Activated CD8-positive, alpha-beta T cell treated with anti-CD3 and anti-CD28 coated beads for 36 hours (primary cell): ENCODE results near the gene JAK1. TPM values are rescaled to one million over a fixed set of nuclear protein-coding genes. Genes with fewer than 3 reads are reported as not detected.

Experiments
- ATAC-seq: fragments of 200-7000 bp; cut with Tn5 transposase; one replicate; pipeline ENCODE4 v1.10.0; 2021; ENCODE audit warnings: mild to moderate bottlenecking, moderate library complexity
- CTCF ChIA-PET: fragments of 350-600 bp; sonication (Branson Sonifier 250); formaldehyde crosslinking; loops from one replicate; lab custom pipeline; 2021; ENCODE audit warnings: antibody characterized with exemption; lab: Charles Lee
- POLR2A ChIA-PET: fragments of 350-600 bp; sonication (Branson Sonifier 250); formaldehyde crosslinking; loops from one replicate; lab custom pipeline; 2021; ENCODE audit warnings: antibody characterized with exemption; lab: Charles Lee
- DNase-seq: peaks from one replicate; pipeline ENCODE4 v3.0.0-alpha.2; 2020
- H3K27ac Mint-ChIP-seq: one replicate; pipeline ENCODE4 v1.8.0; 2021; ENCODE audit warnings: mild to moderate bottlenecking, mixed read lengths
- H3K27me3 Mint-ChIP-seq: one replicate; pipeline ENCODE4 v1.8.0; 2021; ENCODE audit warnings: mixed read lengths
- H3K36me3 Mint-ChIP-seq: one replicate; pipeline ENCODE4 v1.8.0; 2021; ENCODE audit warnings: low read depth, mixed read lengths
- H3K4me1 Mint-ChIP-seq: one replicate; pipeline ENCODE4 v1.8.0; 2021; ENCODE audit warnings: low read depth, mixed read lengths
- H3K4me3 Mint-ChIP-seq: one replicate; pipeline ENCODE4 v1.8.0; 2021; ENCODE audit warnings: mild to moderate bottlenecking, moderate library complexity, mixed read lengths
- H3K9me3 Mint-ChIP-seq: one replicate; pipeline ENCODE4 v1.8.0; 2021; ENCODE audit warnings: mixed read lengths
- intact Hi-C: fragments of 100-400 bp; cut with micrococcal nuclease; formaldehyde crosslinking; loops from one replicate; pipeline ENCODE4 v1.10.0; 2022
- total RNA-seq, 2 experiments: library from RNA; stranded (reverse); gene quantifications; one replicate each; pipeline ENCODE4 v1.2.3, GENCODE V29; 2021
- TF ChIP-seq, protein P1 (sequence below): fragments of 200-600 bp; IDR thresholded peaks from one replicate; pipeline ENCODE4 v1.8.0; 2022; ENCODE audit warnings: antibody characterized with exemption, mild to moderate bottlenecking

The JAK1 gene
- total RNA-seq, 2 experiments from 2014 or later = 96.3 to 108 TPM

DNA sequence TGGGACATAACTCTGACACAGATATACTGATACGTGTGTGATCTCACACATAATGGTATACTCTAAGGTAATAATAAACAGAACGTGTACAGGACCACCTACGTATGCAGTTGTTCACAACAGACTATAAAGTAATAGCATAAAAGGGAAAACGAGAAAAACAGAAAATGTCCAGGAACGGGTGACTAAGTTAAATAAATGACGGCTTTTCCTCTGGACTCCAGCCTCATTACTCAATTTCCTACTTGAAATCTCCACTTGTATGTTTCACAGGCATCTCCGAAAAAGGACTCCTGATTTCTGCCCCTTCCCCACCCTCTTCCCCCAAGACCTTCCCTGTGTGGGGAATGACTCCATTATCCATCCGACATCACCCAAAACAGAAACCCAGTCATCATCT lies 95.1 kb downstream of the JAK1 start:
- H3K27me3 Mint-ChIP-seq = no peaks in the 10 kb centered on the region
- ChIA-PET CTCF (no interaction called here), POLR2A (no interaction called here)
- H3K4me1 Mint-ChIP-seq = peaks cover 13% of the 10 kb centered on the region
- H3K27ac Mint-ChIP-seq = no peak overlapping the region
- intact Hi-C loops = no loop called here
- TF ChIP-seq, protein P1, sequence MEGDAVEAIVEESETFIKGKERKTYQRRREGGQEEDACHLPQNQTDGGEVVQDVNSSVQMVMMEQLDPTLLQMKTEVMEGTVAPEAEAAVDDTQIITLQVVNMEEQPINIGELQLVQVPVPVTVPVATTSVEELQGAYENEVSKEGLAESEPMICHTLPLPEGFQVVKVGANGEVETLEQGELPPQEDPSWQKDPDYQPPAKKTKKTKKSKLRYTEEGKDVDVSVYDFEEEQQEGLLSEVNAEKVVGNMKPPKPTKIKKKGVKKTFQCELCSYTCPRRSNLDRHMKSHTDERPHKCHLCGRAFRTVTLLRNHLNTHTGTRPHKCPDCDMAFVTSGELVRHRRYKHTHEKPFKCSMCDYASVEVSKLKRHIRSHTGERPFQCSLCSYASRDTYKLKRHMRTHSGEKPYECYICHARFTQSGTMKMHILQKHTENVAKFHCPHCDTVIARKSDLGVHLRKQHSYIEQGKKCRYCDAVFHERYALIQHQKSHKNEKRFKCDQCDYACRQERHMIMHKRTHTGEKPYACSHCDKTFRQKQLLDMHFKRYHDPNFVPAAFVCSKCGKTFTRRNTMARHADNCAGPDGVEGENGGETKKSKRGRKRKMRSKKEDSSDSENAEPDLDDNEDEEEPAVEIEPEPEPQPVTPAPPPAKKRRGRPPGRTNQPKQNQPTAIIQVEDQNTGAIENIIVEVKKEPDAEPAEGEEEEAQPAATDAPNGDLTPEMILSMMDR = no peak
- ATAC-seq (no peak), DNase-seq (no peak)
- H3K36me3 Mint-ChIP-seq = peaks cover 59% of the 10 kb centered on the region
- no peaks in the 10 kb centered on the region for H3K9me3 Mint-ChIP-seq
- no peak overlapping the region for H3K4me3 Mint-ChIP-seq

DNA sequence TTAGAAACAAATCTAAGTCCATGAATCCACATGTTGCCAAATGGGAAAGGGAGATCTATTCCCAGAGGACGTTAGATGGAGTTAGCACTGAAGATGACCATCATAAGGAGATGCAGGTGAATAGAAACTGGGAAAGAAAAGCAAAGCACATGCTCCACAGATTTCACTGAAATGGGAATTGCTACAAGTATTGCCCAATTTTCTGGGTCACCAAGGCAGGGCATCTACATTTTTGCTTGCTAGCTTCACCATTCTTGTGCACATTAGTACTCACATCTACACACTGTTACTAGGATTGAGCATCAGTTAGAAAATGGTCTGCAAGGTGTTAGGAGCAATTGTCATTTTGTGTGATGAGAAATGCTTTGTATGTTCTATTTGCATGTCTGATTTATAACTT lies 99.1 kb downstream of the JAK1 start:
- DNase-seq (no peak), ATAC-seq (no peak)
- H3K4me3 Mint-ChIP-seq = no peak overlapping the region
- CTCF ChIA-PET = interaction anchor here (2.6 kb wide), 1 partner anchor 10 kb away, joined by 6 read pairs; no protein-coding TSS in a partner anchor
- no peaks in the 10 kb centered on the region for H3K27me3 Mint-ChIP-seq
- TF ChIP-seq, protein P1 = no peak
- peaks cover 55% of the 10 kb centered on the region for H3K36me3 Mint-ChIP-seq
- no peaks in the 10 kb centered on the region for H3K9me3 Mint-ChIP-seq
- H3K27ac Mint-ChIP-seq = no peak overlapping the region
- POLR2A ChIA-PET = no interaction called here
- peaks cover 23% of the 10 kb centered on the region for H3K4me1 Mint-ChIP-seq
- intact Hi-C loops = no loop called here

DNA sequence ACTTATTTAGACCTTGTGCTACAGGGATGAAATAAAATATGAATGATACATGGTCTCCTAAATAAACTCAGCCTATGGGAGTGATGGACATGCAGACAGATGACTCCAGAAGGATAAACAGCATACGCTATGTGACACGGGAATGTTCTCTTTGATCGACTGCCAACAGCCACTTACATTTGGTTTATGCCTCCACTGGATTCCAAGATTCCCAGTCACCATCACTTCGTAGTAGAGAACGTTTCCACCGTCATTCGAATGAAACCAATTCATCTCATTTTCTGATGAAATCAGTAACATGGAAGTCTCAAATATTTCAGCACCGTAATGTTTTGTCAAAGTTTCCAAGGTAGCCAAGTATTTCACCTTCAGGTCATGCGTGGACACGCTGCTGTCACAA lies 99.7 kb downstream of the JAK1 start:
- no peak for DNase-seq
- no peak for ATAC-seq
- Mint-ChIP-seq H3K36me3 (peaks cover 50% of the 10 kb centered on the region), H3K4me1 (peaks cover 23% of the 10 kb centered on the region), H3K27ac (no peak overlapping the region), H3K9me3 (no peaks in the 10 kb centered on the region), H3K4me3 (no peak overlapping the region), H3K27me3 (no peaks in the 10 kb centered on the region)
- TF ChIP-seq, protein P1 = no peak
- intact Hi-C loops = no loop called here
- CTCF ChIA-PET = interaction anchor here (0.8 to 2.6 kb wide), 2 partner anchors 11 to 209 kb away, joined by 3 to 6 read pairs; no protein-coding TSS in a partner anchor
- POLR2A ChIA-PET = no interaction called here

DNA sequence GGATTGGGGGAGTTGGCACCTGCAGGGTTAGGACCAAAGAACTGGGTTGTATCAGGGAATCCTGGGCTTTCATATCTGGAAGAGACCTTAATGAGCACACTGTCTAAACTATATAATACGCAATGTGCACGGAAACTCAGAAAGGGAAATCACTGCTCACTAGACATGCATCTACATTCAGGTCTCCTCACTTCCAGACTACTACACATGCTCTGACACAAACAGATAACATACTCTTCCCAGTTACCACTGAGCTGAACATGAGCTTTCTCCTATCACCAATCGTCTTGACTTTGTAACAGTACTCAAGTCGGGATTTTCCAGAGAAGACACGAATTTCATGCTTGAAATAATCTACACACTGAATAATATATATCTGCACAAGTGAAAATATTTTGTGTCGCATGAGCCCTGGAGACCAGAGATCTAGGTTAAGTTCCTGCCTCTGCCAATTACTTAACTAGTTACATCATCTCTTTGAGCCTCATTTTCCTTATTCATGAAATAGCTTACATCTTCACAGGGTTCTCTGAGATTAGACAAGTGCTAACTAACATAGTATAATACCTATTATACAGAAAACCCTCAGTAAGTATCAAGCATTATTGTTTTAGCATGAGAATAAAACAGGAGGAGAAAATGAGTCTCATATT lies 101.1 kb downstream of the JAK1 start:
- H3K4me3 Mint-ChIP-seq = no peak overlapping the region
- intact Hi-C loops = no loop called here

More for the DNA sequence above, 101.1 kb downstream of the JAK1 start:
- H3K27me3 Mint-ChIP-seq = no peaks in the 10 kb centered on the region
- DNase-seq = no peak
- POLR2A ChIA-PET = interaction anchor here (1.1 to 1.6 kb wide), 3 partner anchors 9 to 98 kb away, joined by 3 read pairs; no protein-coding TSS in a partner anchor
- peaks cover 27% of the 10 kb centered on the region for H3K4me1 Mint-ChIP-seq
- peaks cover 41% of the 10 kb centered on the region for H3K36me3 Mint-ChIP-seq
- no peaks in the 10 kb centered on the region for H3K9me3 Mint-ChIP-seq
- H3K27ac Mint-ChIP-seq = peak overlapping the region; percentile 67
- CTCF ChIA-PET = interaction anchor here (1.1 to 2.6 kb wide), 3 partner anchors 12 to 211 kb away, joined by 3 to 6 read pairs (median 3); no protein-coding TSS in a partner anchor
- TF ChIP-seq, protein P1 = no peak
- no peak for ATAC-seq
